HFF-Myc (cell line): Measurements from ENCODE around the gene DOCK4.

Experiments used
- DNase-seq: peaks from one replicate; pipeline ENCODE4 v3.0.0-alpha.2; 2011; ENCODE audit warnings: low read depth; ENCODE audit errors: extremely low read depth
- H3K4me3 ChIP-seq: replicated peaks from 2 replicates; pipeline ENCODE4 v1.5.1; 2011; ENCODE audit warnings: low read depth, mild to moderate bottlenecking, control low read depth, low read length
- CTCF ChIP-seq: IDR thresholded peaks from 2 replicates; pipeline ENCODE4 v1.5.1; 2012; ENCODE audit warnings: mild to moderate bottlenecking, low read depth, low read length, control low read depth; ENCODE audit errors: missing control alignments

The DOCK4 gene

GRCh38 chr7:111705807-111706206 lies 500.4 kb downstream of the DOCK4 start:
- no peak overlapping the region for H3K4me3 ChIP-seq
- no peak for TF ChIP-seq CTCF
- no peak for DNase-seq

- no peak overlapping the region for H3K4me3 ChIP-seq
- no peak for TF ChIP-seq CTCF
- no peak for DNase-seq
Measured at GRCh38 chr7:111697771-111698170, 508.4 kb downstream of the DOCK4 start.

GRCh38 chr7:111694376-111694775 lies 511.8 kb downstream of the DOCK4 start:
- no peak overlapping the region for H3K4me3 ChIP-seq
- DNase-seq, result no peak
- no peak for TF ChIP-seq CTCF

- no peak for TF ChIP-seq CTCF
- no peak for DNase-seq
- no peak overlapping the region for H3K4me3 ChIP-seq
Measured at GRCh38 chr7:111690364-111691111, 515.7 kb downstream of the DOCK4 start.

- no peak overlapping the region for H3K4me3 ChIP-seq
- DNase-seq, result no peak
- TF ChIP-seq CTCF, result no peak
Measured at GRCh38 chr7:111685349-111685748, 520.9 kb downstream of the DOCK4 start.

- no peak for DNase-seq
- TF ChIP-seq CTCF, result no peak
- no peak overlapping the region for H3K4me3 ChIP-seq
Measured at GRCh38 chr7:111682588-111683340, 523.4 kb downstream of the DOCK4 start.
